CD4-positive, alpha-beta T cell treated with Interleukin-6 at 100 ng/mL for 8 hours (primary cell): ENCODE data around the gene OR5H15.
"Not testable (repeated sequence)": the region's sequence is repeated elsewhere in the genome, so short reads cannot be mapped to it uniquely, and the experiment has no call there.

Experiments
- DNase-seq: peaks from one replicate; pipeline ENCODE4 v3.0.0-alpha.2; 2020; ENCODE audit warnings: mixed read lengths, low spot score

OR5H15 gene

DNA sequence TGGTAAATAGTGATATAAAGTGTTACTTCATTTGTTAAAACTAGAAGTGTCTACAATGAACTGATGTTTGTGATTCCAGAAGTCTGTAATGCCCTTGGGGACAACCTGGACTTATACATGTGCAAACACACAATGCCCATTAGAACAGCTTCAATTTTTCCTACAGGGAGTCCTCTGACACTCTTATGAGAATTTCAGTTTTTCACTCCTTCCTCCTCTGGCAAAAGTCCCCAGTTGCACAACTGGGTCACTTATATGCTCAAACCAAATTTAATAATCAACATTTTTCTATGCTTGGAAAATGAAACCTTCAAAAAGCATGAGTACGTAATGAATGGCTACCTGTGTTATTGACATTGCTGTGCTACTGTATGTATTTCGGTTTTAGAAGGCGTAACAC lies at the start of gene OR5H15:
Gene OR5H15 (plus strand): TSS at position 301 of the 400 bp plus-strand sequence. CDS start 2,004 bp downstream, outside the sequence.
- DNase-seq: no peak

DNA sequence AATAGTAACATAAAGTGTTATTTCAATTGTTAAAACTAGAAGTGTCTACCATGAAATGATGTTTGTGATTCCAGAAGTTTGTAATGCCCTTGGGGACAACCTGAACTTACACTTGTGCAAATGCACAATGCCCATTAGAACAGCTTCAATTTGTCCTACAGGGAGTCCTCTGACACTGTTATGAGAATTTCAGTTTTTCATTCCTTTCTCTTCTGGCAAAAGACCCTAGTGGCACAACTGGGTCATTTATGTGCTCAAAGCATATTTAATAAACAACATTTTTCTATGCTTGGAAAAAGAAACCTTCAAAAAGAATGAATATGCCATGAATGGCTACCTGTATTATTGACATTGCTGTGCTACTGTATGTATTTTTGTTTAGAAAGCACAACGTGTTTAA lies 36.1 kb upstream of the OR5H15 start, which contains the start of gene OR5H1:
Gene OR5H1 (plus strand): TSS at position 301 of the 400 bp plus-strand sequence. CDS start 1,977 bp downstream, outside the sequence.
- DNase-seq: no peak

- DNase-seq: no peak
These were observed 29.9 kb upstream of the OR5H15 start for GRCh38 chr3:98136631-98137030.

- not testable (repeated sequence) for DNase-seq
These were observed 28.5 kb upstream of the OR5H15 start for GRCh38 chr3:98137826-98138557.

GRCh38 chr3:98140531-98140930 lies 26.0 kb upstream of the OR5H15 start:
- no peak for DNase-seq

DNA sequence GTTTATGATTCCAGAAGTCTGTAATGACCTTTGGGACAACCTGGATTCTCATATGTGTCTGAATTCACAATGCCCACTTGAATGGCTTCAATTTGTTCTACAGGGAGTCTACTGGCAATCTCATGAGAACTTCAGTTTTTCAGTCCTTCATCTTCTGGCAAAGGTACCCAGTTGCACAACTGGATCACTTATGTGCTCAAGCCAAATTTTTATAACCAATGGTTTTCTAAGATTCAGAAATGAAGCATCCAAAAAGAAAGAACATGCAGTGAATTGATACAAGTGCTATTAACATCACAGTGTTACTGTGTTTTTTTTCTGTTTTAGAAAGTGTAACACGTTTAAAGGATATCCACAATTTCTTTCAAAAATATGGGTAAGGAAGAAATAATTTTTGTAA lies 19.3 kb upstream of the OR5H15 start, which contains the start of gene OR5H14:
Gene OR5H14 (plus strand): TSS at position 301 of the 400 bp plus-strand sequence. CDS start 1,907 bp downstream, outside the sequence.
- DNase-seq: no peak

DNA sequence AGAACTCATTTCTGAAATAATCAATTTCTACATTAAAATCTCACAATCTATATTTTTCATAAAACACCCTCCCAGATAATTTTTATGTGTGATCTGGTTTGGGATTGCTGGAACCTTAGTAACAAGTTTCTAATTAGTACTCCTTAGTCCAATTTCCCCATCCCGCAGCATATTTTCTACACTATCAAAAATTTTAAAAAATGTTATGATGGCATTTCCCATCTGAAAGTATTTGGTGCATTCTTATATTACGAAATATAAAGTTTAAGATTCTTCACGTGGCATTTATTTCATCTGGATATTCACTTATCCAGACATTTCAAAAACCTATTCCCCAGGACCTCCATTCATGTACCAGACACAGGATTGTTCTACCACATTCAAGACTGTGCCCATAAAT lies 17.7 kb upstream of the OR5H15 start:
- DNase-seq: no peak

DNA sequence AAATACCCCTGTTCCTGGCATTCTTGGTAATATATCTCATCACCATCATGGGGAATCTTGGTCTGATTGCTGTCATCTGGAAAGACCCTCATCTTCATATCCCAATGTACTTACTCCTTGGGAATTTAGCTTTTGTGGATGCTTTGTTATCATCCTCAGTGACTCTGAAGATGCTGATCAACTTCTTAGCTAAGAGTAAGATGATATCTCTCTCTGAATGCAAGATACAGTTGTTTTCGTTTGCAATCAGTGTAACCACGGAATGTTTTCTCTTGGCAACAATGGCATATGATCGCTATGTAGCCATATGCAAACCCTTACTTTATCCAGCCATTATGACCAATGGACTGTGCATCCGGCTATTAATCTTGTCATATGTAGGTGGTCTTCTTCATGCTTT lies 17.0 kb upstream of the OR5H15 start:
- DNase-seq: not testable (repeated sequence)

GRCh38 chr3:98151241-98151640 lies 15.3 kb upstream of the OR5H15 start:
- DNase-seq: no peak

DNA sequence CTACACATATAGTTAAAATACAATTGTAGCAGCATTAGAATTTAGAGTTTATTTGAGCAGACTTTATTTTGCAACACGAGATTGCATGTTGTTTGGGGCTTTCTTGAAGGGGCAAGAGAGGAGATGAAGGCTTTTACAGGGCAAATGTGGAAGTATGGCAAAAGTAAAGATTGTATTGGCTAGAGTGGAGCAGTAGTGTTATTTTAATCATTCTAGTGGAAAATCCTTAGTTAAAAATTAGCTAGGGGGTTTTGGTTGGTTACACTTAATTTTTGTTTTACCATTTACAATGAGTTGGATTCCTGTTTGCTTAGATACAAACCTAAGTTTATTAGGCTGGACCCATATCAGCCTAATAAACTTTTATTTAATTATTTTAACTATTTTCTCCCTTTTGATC lies 4.6 kb downstream of the OR5H15 start:
- DNase-seq: no peak

- no peak for DNase-seq
These were observed 6.1 kb downstream of the OR5H15 start for GRCh38 chr3:98172621-98173020.

DNA sequence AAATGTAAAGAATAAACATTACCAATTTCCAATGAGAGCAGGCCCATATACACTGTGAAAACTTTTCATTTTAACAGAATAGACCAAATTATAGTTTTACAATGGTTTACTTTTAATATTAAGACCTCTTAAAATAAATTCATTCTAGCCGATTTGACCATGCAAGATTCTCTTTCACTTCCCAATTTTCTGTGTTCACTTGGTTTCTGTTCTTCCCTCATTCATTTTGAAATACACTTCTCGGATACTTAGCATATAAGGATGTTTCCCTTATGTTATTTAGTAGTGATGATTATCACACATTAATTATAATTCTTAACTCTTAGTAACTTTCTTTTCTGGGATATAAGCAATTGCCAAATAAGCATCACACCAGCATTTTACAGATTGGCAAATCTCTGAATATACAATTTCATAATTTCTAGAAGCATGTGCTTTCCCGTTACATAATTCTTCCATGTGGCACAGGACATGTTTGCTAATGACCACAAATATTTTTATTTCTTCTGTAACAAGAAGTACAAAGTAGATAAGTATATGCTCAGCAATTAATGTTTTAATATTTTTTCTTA lies 13.9 kb downstream of the OR5H15 start:
- DNase-seq: no peak

- no peak for DNase-seq
These were observed 15.7 kb downstream of the OR5H15 start for GRCh38 chr3:98182196-98182595.

DNA sequence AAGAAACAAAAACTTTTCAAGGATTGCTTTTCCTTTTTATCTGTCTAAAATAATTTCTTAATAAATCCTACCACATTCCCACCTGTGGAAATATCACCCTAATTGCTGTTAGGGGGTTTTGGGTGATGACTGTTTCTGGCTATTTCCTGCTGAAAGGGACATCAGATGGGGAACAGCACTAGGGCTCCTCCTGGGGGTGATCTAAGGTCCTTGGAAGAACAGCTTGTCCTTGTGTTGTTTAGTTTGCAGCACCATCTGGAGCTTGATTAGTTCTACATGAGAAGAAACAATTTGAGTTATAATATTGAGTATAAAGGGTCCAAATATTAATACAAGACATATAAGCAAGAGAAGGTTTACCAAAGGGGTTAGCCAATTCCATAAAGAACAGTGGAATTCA lies 18.7 kb downstream of the OR5H15 start:
- DNase-seq: no peak

- DNase-seq: peak; percentile 13
These were observed 22.0 kb downstream of the OR5H15 start for GRCh38 chr3:98188545-98188944.

GRCh38 chr3:98190911-98191310 lies 24.4 kb downstream of the OR5H15 start:
- DNase-seq: not testable (repeated sequence)

- not testable (repeated sequence) for DNase-seq
These were observed 29.8 kb downstream of the OR5H15 start for GRCh38 chr3:98196293-98196692.

GRCh38 chr3:98199020-98199419 lies 32.5 kb downstream of the OR5H15 start:
- DNase-seq: no peak

DNA sequence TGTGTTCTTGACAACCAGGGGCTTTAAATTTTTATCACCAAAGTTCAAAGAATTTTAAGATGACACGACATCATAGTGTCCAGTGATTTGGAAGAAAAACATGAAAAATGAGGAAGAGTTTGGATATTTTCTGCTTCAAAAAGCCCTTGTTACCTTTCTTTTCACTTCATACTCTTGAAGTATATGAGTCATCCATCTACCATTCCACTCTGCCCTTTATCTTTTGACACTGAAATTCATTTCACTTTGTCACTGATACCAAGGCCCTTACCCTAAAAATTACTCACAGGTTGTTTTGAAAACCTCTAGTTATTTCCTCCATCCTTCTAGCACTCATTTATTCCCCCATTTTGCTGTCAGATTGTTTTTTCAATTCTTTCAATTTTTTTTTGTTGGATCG lies 42.7 kb downstream of the OR5H15 start:
- no peak for DNase-seq

DNA sequence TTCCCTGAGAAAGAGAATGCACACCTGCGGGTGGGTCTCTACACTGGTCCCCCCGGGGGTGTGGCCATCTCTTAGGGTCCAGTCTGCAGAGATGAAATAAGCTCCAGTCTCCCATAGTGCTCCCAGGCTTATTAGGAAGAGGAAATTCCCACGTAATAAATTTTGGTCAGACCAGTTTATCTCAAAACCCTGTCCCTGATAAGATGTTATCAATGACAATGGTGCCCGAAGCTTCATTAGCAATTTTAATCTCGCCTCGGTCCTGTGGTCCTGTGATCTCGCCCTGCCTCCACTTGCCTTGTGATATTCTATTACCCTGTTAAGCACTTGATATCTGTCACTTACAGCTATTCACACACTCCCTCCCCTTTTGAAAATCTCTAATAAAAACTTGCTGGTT lies 46.8 kb downstream of the OR5H15 start:
- DNase-seq: no peak

GRCh38 chr3:98215051-98215450 lies 48.6 kb downstream of the OR5H15 start:
- DNase-seq: no peak
